Karpas-422 (cell line): ENCODE measurements around the gene ERICH4. TPM values are rescaled to one million over a fixed set of nuclear protein-coding genes. Genes with fewer than 3 reads are reported as not detected.

ENCODE experiments used
- DNase-seq: peaks from one replicate; pipeline ENCODE4 v3.0.0-alpha.2; 2015
- H2AFZ ChIP-seq: fragments of 200-600 bp; sonication (generic); 2 replicates; pipeline ENCODE4 v1.6.1; 2014; ENCODE audit warnings: antibody characterized with exemption, low read length, mixed read lengths
- H3K27ac ChIP-seq: fragments of 200-600 bp; sonication (generic); 2 replicates; pipeline ENCODE4 v1.5.1; 2014; ENCODE audit warnings: mild to moderate bottlenecking, low read length, moderate library complexity
- H3K27me3 ChIP-seq: fragments of 200-600 bp; sonication (generic); 2 replicates; pipeline ENCODE4 v1.6.1; 2014; ENCODE audit warnings: low read length, mixed read lengths
- H3K36me3 ChIP-seq: fragments of 200-600 bp; sonication (generic); 2 replicates; pipeline ENCODE4 v1.6.1; 2014; ENCODE audit warnings: low read length, mixed read lengths; ENCODE audit not compliant: insufficient read depth
- H3K4me1 ChIP-seq: fragments of 200-600 bp; sonication (generic); 2 replicates; pipeline ENCODE4 v1.6.1; 2014; ENCODE audit warnings: mild to moderate bottlenecking, low read length, mixed read lengths
- H3K4me2 ChIP-seq: fragments of 200-600 bp; sonication (generic); 2 replicates; pipeline ENCODE4 v1.6.1; 2014; ENCODE audit warnings: low read length, low read depth, mild to moderate bottlenecking; ENCODE audit not compliant: poor library complexity, severe bottlenecking
- H3K4me3 ChIP-seq: fragments of 200-600 bp; sonication (generic); 2 replicates; pipeline ENCODE4 v1.5.1; 2014; ENCODE audit warnings: mild to moderate bottlenecking, antibody characterized with exemption, low read length, mixed read lengths
- H3K79me2 ChIP-seq: fragments of 200-600 bp; sonication (generic); 2 replicates; pipeline ENCODE4 v1.6.1; 2014; ENCODE audit warnings: mild to moderate bottlenecking, low read length, mixed read lengths
- H3K9ac ChIP-seq: fragments of 200-600 bp; sonication (generic); 2 replicates; pipeline ENCODE4 v1.6.0; 2014; ENCODE audit warnings: low read length
- H3K9me2 ChIP-seq: fragments of 200-600 bp; sonication (generic), shearing (Covaris generic); replicated peaks from 2 replicates; pipeline ENCODE4 v1.6.0; 2014; ENCODE audit warnings: mild to moderate bottlenecking, low read length, moderate library complexity; ENCODE audit not compliant: insufficient read depth
- H3K9me3 ChIP-seq: fragments of 300-700, 200-600 bp; sonication (generic); 2 replicates; pipeline ENCODE4 v1.6.1; 2014; ENCODE audit warnings: low read length, mixed read lengths
- H4K20me1 ChIP-seq: fragments of 200-600 bp; sonication (generic); 2 replicates; pipeline ENCODE4 v1.6.1; 2014; ENCODE audit warnings: mild to moderate bottlenecking, antibody characterized with exemption, low read length, low read depth; ENCODE audit not compliant: insufficient read depth
- total RNA-seq: library from RNA; depleted of rRNA; stranded (reverse); fragments of >200 nt; shearing (Covaris generic); gene quantifications from 2 replicates; pipeline ENCODE4 v1.2.3, GENCODE V29; 2014; ENCODE audit warnings: low replicate concordance; rRNA removed

Gene ERICH4, protein sequence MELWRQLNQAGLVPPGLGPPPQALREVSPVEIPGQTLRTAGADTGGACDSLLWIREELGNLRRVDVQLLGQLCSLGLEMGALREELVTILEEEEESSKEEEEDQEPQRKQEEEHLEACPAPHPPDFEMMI
- not detected in 2 replicates for total RNA-seq

DNA sequence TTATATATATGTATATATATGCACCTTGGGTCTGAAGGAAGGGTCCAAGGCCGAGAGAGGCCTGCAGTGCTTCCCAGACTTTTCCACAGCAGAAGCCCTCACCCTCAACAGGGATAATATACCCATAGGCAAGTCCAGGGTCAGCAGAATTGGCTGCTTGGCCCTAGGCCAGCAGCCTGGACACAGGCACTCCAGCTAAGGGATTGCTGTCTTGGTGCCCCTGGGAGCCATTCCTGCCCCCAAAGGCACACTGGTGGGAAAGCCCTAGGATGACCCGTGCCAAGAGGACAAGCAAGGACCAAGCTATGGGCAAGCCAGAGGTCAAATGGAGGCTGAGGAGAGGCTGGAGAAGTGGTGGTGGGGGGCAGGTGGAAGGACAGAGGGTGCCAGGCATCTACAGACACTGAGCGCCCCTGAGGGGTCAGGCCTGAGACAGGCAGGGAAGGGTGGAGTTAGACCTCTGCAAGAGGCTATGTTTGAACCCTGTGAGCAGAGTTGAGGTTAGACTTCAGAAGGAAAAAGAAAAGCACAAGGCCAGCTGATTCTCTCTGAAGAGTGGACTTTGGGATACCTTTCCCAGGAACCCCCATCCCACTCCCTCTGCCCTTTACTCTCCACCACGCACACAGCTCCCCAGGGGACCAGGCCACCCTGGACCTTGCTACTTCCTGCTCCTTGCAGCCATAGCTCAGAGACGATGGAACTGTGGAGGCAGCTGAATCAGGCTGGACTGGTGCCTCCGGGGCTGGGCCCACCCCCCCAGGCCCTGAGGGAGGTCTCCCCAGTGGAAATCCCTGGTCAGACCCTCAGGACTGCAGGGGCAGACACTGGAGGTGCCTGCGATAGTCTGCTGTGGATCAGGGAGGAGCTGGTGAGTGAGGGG is at the start of gene ERICH4:
ERICH4 (plus strand) TSS at position 684 of the 883 bp plus-strand sequence; CDS start at position 698, 14 bp downstream.
- no peak for DNase-seq
- H3K4me3 ChIP-seq, result no peak within 1 kb of the TSS
- H3K36me3 ChIP-seq, result no peaks in the 10 kb centered on the region
- no peaks in the 10 kb centered on the region for H3K27me3 ChIP-seq
- H2AFZ ChIP-seq, result no peak within 1 kb of the TSS
- H3K4me1 ChIP-seq, result peaks cover 27% of the 10 kb centered on the region
- H4K20me1 ChIP-seq, result no peaks in the 10 kb centered on the region
- H3K9me3 ChIP-seq, result no peaks in the 10 kb centered on the region
- H3K27ac ChIP-seq, result no peak within 1 kb of the TSS
- H3K79me2 ChIP-seq, result peaks cover 17% of the 10 kb centered on the region
- H3K9ac ChIP-seq, result no peak within 1 kb of the TSS
- H3K9me2 ChIP-seq, result no peaks in the 10 kb centered on the region
- peak within 1 kb of the TSS; percentile 29 for H3K4me2 ChIP-seq

DNA sequence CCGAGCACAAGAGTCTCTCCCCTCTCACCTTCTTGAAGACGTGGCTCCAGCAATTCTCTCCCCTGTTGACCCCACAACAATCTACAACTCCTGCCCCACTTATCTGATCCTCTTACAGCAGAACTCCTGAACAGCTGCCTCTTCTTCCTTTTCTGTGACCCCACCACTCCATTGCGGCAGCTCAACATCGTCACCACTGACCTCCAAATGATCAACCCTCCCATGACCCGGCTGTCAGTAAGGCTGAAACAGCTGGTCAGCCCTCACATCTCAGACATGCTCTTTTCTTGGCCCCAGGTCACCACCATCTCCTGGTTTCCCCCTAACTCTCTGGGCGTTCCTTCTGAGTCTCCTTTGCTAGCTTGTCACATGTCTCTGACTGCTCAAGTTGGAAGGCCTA is 47.6 kb upstream of the ERICH4 start:
- peaks cover 5% of the 10 kb centered on the region for H3K36me3 ChIP-seq
- H3K79me2 ChIP-seq, result peaks cover 65% of the 10 kb centered on the region
- 0 out of 2 replicates have a peak, but pooled peaks cover 8% of the 10 kb centered on the region for H4K20me1 ChIP-seq
- H2AFZ ChIP-seq, result no peak overlapping the region
- no peak overlapping the region for H3K27ac ChIP-seq
- H3K27me3 ChIP-seq, result no peaks in the 10 kb centered on the region
- H3K9me2 ChIP-seq, result no peaks in the 10 kb centered on the region
- no peak for DNase-seq
- H3K4me1 ChIP-seq, result peaks cover 28% of the 10 kb centered on the region
- H3K9me3 ChIP-seq, result no peaks in the 10 kb centered on the region
- peak overlapping the region; percentile 78 for H3K9ac ChIP-seq
- H3K4me3 ChIP-seq, result peak overlapping the region; percentile 99; the same call in 1 of the 2 replicates
- H3K4me2 ChIP-seq, result peak overlapping the region; percentile 78

DNA sequence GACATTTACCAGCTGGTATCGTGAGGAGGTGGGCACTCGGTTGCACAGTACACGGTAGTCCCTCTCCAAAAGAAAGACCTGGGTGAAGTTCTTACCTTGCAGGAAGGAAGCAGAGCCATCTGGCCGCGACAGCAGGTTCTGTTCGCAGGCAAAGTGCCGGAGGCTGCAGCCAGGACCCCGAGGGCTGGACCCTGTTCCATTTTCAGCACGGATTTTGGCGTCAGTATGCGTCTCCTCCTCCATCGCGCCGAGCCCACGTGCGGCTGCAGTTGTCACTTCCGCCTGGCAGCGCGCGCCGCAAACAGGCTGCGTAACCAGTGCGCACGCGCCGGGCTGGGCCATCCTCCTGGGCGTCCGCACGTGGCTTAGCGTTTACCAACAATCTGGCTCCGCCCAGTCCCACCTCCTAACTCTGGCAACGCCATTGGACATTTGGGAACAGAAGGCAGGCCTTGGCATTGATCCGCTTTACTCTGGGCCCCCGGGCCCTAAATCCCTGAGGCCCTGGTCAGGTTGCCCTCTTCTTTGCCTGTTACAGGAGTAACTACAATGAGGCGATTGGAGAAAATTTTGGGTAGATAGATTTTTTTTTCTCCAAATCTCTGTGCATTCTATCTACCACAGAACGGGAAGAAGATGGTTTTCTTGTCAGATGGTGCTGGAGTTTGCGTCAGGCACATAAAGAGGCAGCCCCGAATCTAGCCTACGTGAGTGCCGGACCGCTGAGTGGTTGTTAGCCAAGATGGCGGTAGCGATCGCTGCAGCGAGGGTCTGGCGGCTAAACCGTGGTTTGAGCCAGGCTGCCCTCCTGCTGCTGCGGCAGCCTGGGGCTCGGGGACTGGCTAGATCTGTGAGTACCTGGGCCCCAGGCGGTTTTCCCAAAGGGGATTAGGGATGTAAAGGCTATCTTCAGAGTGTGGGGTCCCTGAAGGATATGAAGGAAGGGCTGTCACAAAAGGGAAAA is 45.6 kb upstream of the ERICH4 start, which contains the start of the genes BCKDHA and EXOSC5:
BCKDHA (plus strand) TSS at position 733 of the 964 bp plus-strand sequence; CDS start at position 743, 10 bp downstream.
EXOSC5 (minus strand) TSS at position 274 of the 964 bp plus-strand sequence; CDS start at position 243, 31 bp downstream.
- peaks cover 28% of the 10 kb centered on the region for H3K4me1 ChIP-seq
- peak; percentile 100 for DNase-seq
- H3K27ac ChIP-seq, result peak within 1 kb of the TSS; percentile 87
- peak within 1 kb of the TSS; percentile 99 for H3K4me3 ChIP-seq
- no peaks in the 10 kb centered on the region for H3K9me2 ChIP-seq
- 0 out of 2 replicates have a peak, but pooled peaks cover 8% of the 10 kb centered on the region for H4K20me1 ChIP-seq
- peak within 1 kb of the TSS; percentile 97 for H3K9ac ChIP-seq
- H3K4me2 ChIP-seq, result peak within 1 kb of the TSS; percentile 87
- H3K9me3 ChIP-seq, result no peaks in the 10 kb centered on the region
- H3K36me3 ChIP-seq, result no peaks in the 10 kb centered on the region; the same call in 1 of the 2 replicates
- no peaks in the 10 kb centered on the region for H3K27me3 ChIP-seq
- peak within 1 kb of the TSS; percentile 68 for H2AFZ ChIP-seq
- peaks cover 78% of the 10 kb centered on the region for H3K79me2 ChIP-seq

DNA sequence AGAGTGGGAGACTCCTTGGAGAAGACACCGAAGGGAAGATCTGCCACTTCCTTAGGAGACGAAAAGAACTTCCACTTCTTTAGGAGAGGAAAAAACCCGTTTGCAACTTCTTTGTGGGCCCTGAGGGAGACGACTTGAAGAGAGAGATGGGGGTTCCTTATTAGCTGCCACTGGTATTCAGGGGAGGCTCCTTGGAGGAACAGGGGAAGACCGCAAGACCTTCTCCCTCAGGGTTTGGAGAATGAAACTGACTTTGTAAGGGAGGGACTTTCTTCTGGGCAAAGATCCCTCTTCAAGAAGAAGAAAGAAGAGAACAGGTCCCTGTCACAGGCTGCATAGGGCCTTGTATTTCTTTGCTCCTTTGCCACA is 44.9 kb upstream of the ERICH4 start:
- Histone ChIP-seq H3K36me3 (no peaks in the 10 kb centered on the region), H3K9ac (peak overlapping the region; percentile 97), H3K4me1 (peaks cover 28% of the 10 kb centered on the region), H3K9me3 (no peaks in the 10 kb centered on the region), H2AFZ (peak overlapping the region; percentile 68), H3K27me3 (no peaks in the 10 kb centered on the region), H3K4me3 (peak overlapping the region; percentile 99), H3K79me2 (peaks cover 78% of the 10 kb centered on the region), H3K27ac (peak overlapping the region; percentile 87; the same call in 1 of the 2 replicates), H3K9me2 (no peaks in the 10 kb centered on the region), H3K4me2 (peak overlapping the region; percentile 87), H4K20me1 (0 out of 2 replicates have a peak, but pooled peaks cover 8% of the 10 kb centered on the region)
- peak; percentile 63 for DNase-seq

DNA sequence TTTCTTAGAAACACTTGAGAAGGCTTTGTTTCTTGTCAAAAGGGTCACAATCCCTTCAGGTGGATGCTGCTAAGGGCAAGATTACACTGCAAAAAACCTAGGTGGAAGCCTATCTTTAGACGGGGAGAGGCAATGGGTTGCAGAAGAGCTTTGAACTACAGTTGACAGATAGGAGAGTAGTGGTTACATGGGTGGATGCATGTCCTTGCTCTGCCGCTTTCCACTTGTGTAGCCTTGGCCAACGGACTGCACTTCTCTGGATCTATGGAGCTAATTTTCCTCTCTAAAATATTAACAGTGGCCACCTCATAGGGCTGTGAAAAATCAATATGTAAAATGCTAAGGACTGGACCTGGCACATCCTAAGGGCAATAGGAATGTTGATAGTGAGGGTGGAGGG is 44.4 kb upstream of the ERICH4 start:
- Histone ChIP-seq H3K27me3 (no peaks in the 10 kb centered on the region), H3K4me1 (peaks cover 28% of the 10 kb centered on the region), H3K9me2 (no peaks in the 10 kb centered on the region), H3K9me3 (no peaks in the 10 kb centered on the region), H3K4me2 (peak overlapping the region; percentile 87), H2AFZ (no peak overlapping the region), H3K4me3 (peak overlapping the region; percentile 99), H3K27ac (no peak overlapping the region), H3K9ac (peak overlapping the region; percentile 97), H4K20me1 (0 out of 2 replicates have a peak, but pooled peaks cover 8% of the 10 kb centered on the region), H3K79me2 (peaks cover 80% of the 10 kb centered on the region), H3K36me3 (no peaks in the 10 kb centered on the region)
- DNase-seq, result peak; percentile 52

DNA sequence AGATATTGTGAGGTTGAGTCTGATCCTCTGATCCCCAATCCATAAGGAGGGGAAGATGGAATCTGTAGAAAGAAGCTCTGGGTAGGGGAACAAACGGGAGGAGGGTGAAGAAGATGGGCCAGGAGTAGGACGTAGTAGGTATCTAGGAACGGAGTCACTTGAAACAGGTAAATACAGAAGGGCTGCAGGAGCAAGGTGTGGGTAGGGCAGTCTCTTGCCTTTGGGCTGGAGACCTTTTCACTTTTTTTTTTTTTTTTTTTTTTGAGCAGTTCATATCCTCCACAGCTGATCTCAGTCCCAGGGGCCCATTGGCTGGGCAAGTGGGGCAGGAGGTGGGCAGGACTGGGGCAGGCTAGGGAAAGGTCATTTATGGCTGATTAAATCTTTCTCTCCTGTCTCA is 43.9 kb upstream of the ERICH4 start:
- Histone ChIP-seq H2AFZ (no peak overlapping the region), H3K9me3 (no peaks in the 10 kb centered on the region), H3K27ac (no peak overlapping the region), H3K9me2 (no peaks in the 10 kb centered on the region), H4K20me1 (0 out of 2 replicates have a peak, but pooled peaks cover 8% of the 10 kb centered on the region), H3K36me3 (no peaks in the 10 kb centered on the region), H3K4me2 (peak overlapping the region; percentile 87), H3K4me3 (peak overlapping the region; percentile 99), H3K79me2 (peaks cover 75% of the 10 kb centered on the region), H3K9ac (peak overlapping the region; percentile 97), H3K4me1 (peaks cover 28% of the 10 kb centered on the region), H3K27me3 (no peaks in the 10 kb centered on the region)
- DNase-seq, result no peak

DNA sequence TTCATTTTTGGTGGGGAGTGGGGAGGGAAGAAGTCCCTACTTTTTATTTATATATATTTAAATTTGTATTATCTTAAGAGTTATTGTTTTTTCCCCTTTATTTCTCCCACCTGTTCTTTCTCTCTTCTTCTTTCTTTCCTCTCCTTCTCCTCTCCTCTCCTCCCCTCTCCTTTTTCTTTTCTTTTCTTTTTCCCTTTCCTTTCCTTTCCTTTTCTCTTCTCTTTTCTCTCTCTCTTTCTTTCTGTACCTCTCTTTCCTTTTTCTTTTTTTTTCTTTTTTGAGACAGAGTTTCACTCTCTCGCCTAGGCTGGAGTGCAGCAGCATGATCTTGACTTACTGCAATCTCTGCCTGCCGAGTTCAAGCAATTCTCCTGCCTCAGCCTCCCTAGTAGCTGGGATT is 43.4 kb upstream of the ERICH4 start:
- Histone ChIP-seq H3K27me3 (no peaks in the 10 kb centered on the region), H4K20me1 (0 out of 2 replicates have a peak, but pooled peaks cover 8% of the 10 kb centered on the region), H3K9me3 (no peaks in the 10 kb centered on the region), H3K4me3 (no peak overlapping the region), H2AFZ (no peak overlapping the region), H3K9me2 (no peaks in the 10 kb centered on the region), H3K4me2 (peak overlapping the region; percentile 87), H3K9ac (peak overlapping the region; percentile 97; the same call in 1 of the 2 replicates), H3K79me2 (peaks cover 71% of the 10 kb centered on the region), H3K36me3 (no peaks in the 10 kb centered on the region), H3K27ac (no peak overlapping the region), H3K4me1 (peaks cover 28% of the 10 kb centered on the region)
- no peak for DNase-seq
